ENCODE data around the gene MMEL1.

DNA sequence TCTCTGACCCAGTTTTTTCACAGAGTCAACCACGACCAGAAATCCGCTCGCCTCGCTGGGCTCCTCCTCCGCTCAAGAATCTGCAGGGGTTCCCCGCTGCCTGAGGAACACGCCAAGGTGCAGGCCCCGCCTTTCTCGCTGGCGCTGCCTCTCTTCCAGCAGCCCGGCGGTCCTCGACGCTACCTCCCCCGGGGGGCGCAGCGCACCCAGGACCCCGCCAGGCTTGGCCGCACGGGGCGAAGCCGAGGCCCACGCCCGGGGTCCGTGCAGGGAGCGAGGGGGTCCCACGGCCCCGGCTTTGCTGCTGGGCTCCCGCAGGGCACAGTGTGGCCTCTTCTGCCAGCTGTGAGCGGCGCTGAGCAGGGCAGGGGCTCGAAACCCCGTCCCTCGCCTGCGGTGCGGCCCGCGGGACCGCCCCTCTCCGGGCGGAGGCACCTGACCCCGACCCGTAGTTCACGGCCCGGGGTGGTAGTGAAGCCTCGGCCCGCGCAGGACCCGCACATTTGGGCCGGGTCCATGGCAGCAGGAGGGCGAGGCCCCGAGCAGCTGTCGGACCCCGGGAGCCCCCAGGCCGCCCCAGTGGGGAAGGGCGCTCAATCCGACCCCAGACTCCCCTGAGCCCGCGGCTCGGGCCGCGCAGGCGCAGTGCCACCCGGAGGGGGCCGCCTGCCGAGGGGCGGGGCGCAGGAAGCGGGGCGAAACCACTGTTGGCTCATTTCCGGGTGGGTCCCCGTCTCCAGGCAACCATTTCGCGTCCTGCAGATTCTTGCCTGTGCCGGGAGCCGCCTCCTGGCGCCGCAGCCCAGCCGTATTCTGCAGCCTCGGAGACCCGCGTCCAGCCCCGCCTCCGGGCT lies 10.0 kb upstream of the MMEL1 start:
- no peak for TF ChIP-seq EP300 (IDR thresholded peaks at IDR 0.05)
- TF ChIP-seq, protein P1, sequence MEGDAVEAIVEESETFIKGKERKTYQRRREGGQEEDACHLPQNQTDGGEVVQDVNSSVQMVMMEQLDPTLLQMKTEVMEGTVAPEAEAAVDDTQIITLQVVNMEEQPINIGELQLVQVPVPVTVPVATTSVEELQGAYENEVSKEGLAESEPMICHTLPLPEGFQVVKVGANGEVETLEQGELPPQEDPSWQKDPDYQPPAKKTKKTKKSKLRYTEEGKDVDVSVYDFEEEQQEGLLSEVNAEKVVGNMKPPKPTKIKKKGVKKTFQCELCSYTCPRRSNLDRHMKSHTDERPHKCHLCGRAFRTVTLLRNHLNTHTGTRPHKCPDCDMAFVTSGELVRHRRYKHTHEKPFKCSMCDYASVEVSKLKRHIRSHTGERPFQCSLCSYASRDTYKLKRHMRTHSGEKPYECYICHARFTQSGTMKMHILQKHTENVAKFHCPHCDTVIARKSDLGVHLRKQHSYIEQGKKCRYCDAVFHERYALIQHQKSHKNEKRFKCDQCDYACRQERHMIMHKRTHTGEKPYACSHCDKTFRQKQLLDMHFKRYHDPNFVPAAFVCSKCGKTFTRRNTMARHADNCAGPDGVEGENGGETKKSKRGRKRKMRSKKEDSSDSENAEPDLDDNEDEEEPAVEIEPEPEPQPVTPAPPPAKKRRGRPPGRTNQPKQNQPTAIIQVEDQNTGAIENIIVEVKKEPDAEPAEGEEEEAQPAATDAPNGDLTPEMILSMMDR (IDR thresholded peaks at IDR 0.05): peak in 1 of 2 donors; percentile 25
- peak in 1 of 2 donors; percentile 27 for TF ChIP-seq POLR2A (IDR thresholded peaks at IDR 0.05)

Data from suprapubic skin (tissue), 3 donors.